ENCODE data around the gene RNF130.

RNF130 gene

GRCh38 chr5:180084638-180085561, 13.3 kb upstream of the RNF130 start:
- DNase-seq = peak in 1 of 5 experiments; percentile 19

- DNase-seq = no peak
These were observed 12.0 kb upstream of the RNF130 start for GRCh38 chr5:180083529-180084060.

GRCh38 chr5:180082633-180083420, 11.3 kb upstream of the RNF130 start:
- DNase-seq = no peak

GRCh38 chr5:180081481-180081880, 9.9 kb upstream of the RNF130 start:
- DNase-seq = no peak

GRCh38 chr5:180080486-180081280, 9.1 kb upstream of the RNF130 start:
- DNase-seq = peak in 1 of 5 experiments; percentile 15

- no peak for DNase-seq
These were observed 8.3 kb upstream of the RNF130 start for GRCh38 chr5:180079702-180080466.

- no peak for DNase-seq
These were observed 6.8 kb upstream of the RNF130 start for GRCh38 chr5:180078348-180078747.

- no peak for DNase-seq
These were observed 6.2 kb upstream of the RNF130 start for GRCh38 chr5:180077594-180078284.

GRCh38 chr5:180075703-180076102, 4.1 kb upstream of the RNF130 start:
- no peak for DNase-seq

GRCh38 chr5:180074462-180074861, 2.9 kb upstream of the RNF130 start:
- DNase-seq = no peak

GRCh38 chr5:180072556-180072955, 997 bp upstream of the RNF130 start:
- DNase-seq = no peak

- DNase-seq = no peak
These were observed 643 bp upstream of the RNF130 start for GRCh38 chr5:180072256-180072548.

GRCh38 chr5:180070756-180071530, 616 bp downstream of the RNF130 start:
- peak in 1 of 5 experiments; percentile 11 for DNase-seq

GRCh38 chr5:180069589-180070247, 1.8 kb downstream of the RNF130 start:
- no peak for DNase-seq

- DNase-seq = no peak
These were observed 3.0 kb downstream of the RNF130 start for GRCh38 chr5:180068519-180069090.

- DNase-seq = no peak
These were observed 3.6 kb downstream of the RNF130 start for GRCh38 chr5:180067986-180068385.

GRCh38 chr5:180060192-180060591, 11.4 kb downstream of the RNF130 start:
- no peak for DNase-seq

GRCh38 chr5:180059326-180059725, 12.2 kb downstream of the RNF130 start:
- no peak for DNase-seq

GRCh38 chr5:180056153-180056552, 15.4 kb downstream of the RNF130 start:
- no peak for DNase-seq

- DNase-seq = no peak
These were observed 17.3 kb downstream of the RNF130 start for GRCh38 chr5:180054226-180054625.

Measured in T-helper 2 cell (primary cell).